B cell (primary cell): ENCODE data around the gene CHD9NB. TPM values are rescaled to one million over a fixed set of nuclear protein-coding genes. Genes with fewer than 3 reads are reported as not detected.

Experiments
- ATAC-seq: fragments of 200-7000 bp; cut with Tn5 transposase; one replicate; pipeline ENCODE4 v1.10.0; 2021; ENCODE audit warnings: low read depth, mild to moderate bottlenecking, moderate number of reproducible peaks, moderate library complexity
- CTCF ChIA-PET: fragments of 350-600 bp; sonication (Branson Sonifier 250); formaldehyde crosslinking; loops from one replicate; lab custom pipeline; 2021; ENCODE audit warnings: antibody characterized with exemption, inconsistent platforms; lab: Charles Lee
- POLR2A ChIA-PET: fragments of 350-600 bp; sonication (Branson Sonifier 250); formaldehyde crosslinking; loops from one replicate; lab custom pipeline; 2021; ENCODE audit warnings: antibody characterized with exemption; lab: Charles Lee
- DNase-seq: peaks from one replicate; pipeline ENCODE4 v3.0.0; 2013
- H2AFZ ChIP-seq: 2 replicates; pipeline ENCODE4 v1.6.1; 2012; ENCODE audit warnings: mild to moderate bottlenecking, low read depth, low read length; ENCODE audit not compliant: insufficient read depth, poor library complexity, severe bottlenecking
- H3K27ac ChIP-seq, 2 donors: 1 replicate in 1 of 2; 2 replicates in 1 of 2; pipeline ENCODE4 v1.5.1; 2012 to 2013; ENCODE audit warnings: low read length in 2 of 2, mild to moderate bottlenecking in 2 of 2, moderate library complexity in 1 of 2
- H3K27me3 ChIP-seq, 4 experiments: fragments of 200-600 bp in 1 of 4; sonication (generic) in 1 of 4; replicated peaks in 1 of 4; 1 replicate in 2 of 4; 2 replicates in 2 of 4; pipeline versions ENCODE4 v1.6.1 to v1.7.0; 2013 to 2016; ENCODE audit warnings: low read length in 3 of 4, mild to moderate bottlenecking in 2 of 4, mixed read lengths in 1 of 4, moderate library complexity in 1 of 4; ENCODE audit not compliant: insufficient read depth in 4 of 4, control insufficient read depth in 3 of 4; ENCODE audit errors: control extremely low read depth in 1 of 4
- H3K36me3 ChIP-seq, 2 experiments: replicated peaks in 1 of 2; 1 replicate in 1 of 2; 2 replicates in 1 of 2; pipeline versions ENCODE4 v1.6.1 to v1.7.1; 2013; ENCODE audit warnings: low read length in 1 of 2; ENCODE audit not compliant: insufficient read depth in 2 of 2, control insufficient read depth in 1 of 2; ENCODE audit errors: control extremely low read depth in 1 of 2, extremely low read depth in 1 of 2
- H3K4me1 ChIP-seq, 2 donors: fragments of 200-600 bp in 1 of 2; sonication (generic) in 1 of 2; 1 replicate in 1 of 2; 2 replicates in 1 of 2; pipeline versions ENCODE4 v1.5.1 to v1.6.1; 2013 to 2017; ENCODE audit warnings: low read length in 2 of 2; ENCODE audit not compliant: control insufficient read depth in 2 of 2, insufficient read depth in 2 of 2
- H3K4me2 ChIP-seq: replicated peaks from 2 replicates; pipeline ENCODE3; 2012; ENCODE audit warnings: mild to moderate bottlenecking, low read depth, low read length; ENCODE audit not compliant: poor library complexity, severe bottlenecking
- H3K4me3 ChIP-seq, 5 experiments: fragments of 200-600 bp in 1 of 5; sonication (generic) in 1 of 5; 1 replicate in 3 of 5; 2 replicates in 2 of 5; pipeline versions ENCODE4 v1.5.1 to v1.7.0; 2011 to 2016; ENCODE audit warnings: low read length in 4 of 5, mild to moderate bottlenecking in 4 of 5, low read depth in 2 of 5, control low read depth in 1 of 5, moderate library complexity in 1 of 5; ENCODE audit not compliant: insufficient read depth in 1 of 5; ENCODE audit errors: control extremely low read depth in 1 of 5, extremely low read depth in 1 of 5
- H3K79me2 ChIP-seq: fragments of 200-600 bp; sonication (generic); one replicate; pipeline ENCODE4 v1.6.0; 2016; ENCODE audit warnings: low read length; ENCODE audit not compliant: control insufficient read depth, insufficient read depth
- H3K9ac ChIP-seq: fragments of 200-600 bp; sonication (generic); 2 replicates; pipeline ENCODE4 v1.6.1; 2017; ENCODE audit warnings: mild to moderate bottlenecking, low read length, moderate library complexity
- H3K9me3 ChIP-seq, 3 donors: one replicate each; pipeline versions ENCODE4 v1.6.1 to v1.7.1; 2013; ENCODE audit warnings: low read length in 2 of 3; ENCODE audit not compliant: control insufficient read depth in 2 of 3, insufficient read depth in 1 of 3; ENCODE audit errors: control extremely low read depth in 1 of 3
- H4K20me1 ChIP-seq: 2 replicates; pipeline ENCODE4 v1.6.0; 2012; ENCODE audit warnings: mild to moderate bottlenecking, low read length; ENCODE audit not compliant: insufficient read depth, control insufficient read depth, poor library complexity, severe bottlenecking
- H3K27ac Mint-ChIP-seq: one replicate; pipeline ENCODE4 v1.8.0; 2021; ENCODE audit warnings: mixed read lengths
- H3K27me3 Mint-ChIP-seq: one replicate; pipeline ENCODE4 v1.8.0; 2021; ENCODE audit warnings: mixed read lengths
- H3K4me1 Mint-ChIP-seq: one replicate; pipeline ENCODE4 v1.8.0; 2021; ENCODE audit warnings: mixed read lengths
- H3K4me3 Mint-ChIP-seq: one replicate; pipeline ENCODE4 v1.8.0; 2021; ENCODE audit warnings: mixed read lengths
- H3K9me3 Mint-ChIP-seq: one replicate; pipeline ENCODE4 v1.8.0; 2022; ENCODE audit warnings: mixed read lengths; ENCODE audit not compliant: insufficient read depth
- EZH2 ChIP-seq: IDR thresholded peaks from 2 replicates; pipeline ENCODE4 v1.6.1; 2012; ENCODE audit warnings: borderline replicate concordance, low read depth, mild to moderate bottlenecking, moderate library complexity, low read length; ENCODE audit not compliant: insufficient read depth, poor library complexity, severe bottlenecking
- WGBS: methylation state at CpG from one replicate; pipeline ENCODE4 v1.1.5; 2013; ENCODE audit warnings: missing lambda C conversion rate; ENCODE audit not compliant: insufficient coverage; 5-methylcytosine and 5-hydroxymethylcytosine counted together
- intact Hi-C: fragments of 100-400 bp; cut with micrococcal nuclease; formaldehyde crosslinking; loops from one replicate; pipeline ENCODE4 v1.10.0; 2022
- polyA plus RNA-seq: library from polyadenylated mRNA; depleted of rRNA; stranded (reverse); fragments of >200 nt; gene quantifications from 2 replicates; pipeline ENCODE4 v1.2.3, GENCODE V29; 2012
- total RNA-seq, 2 donors: library from RNA; stranded (reverse); fragments of 120-200 nt in 1 of 2; gene quantifications; 1 replicate in 1 of 2; 2 replicates in 1 of 2; pipeline versions ENCODE4 v1.2.3 to v1.2.4, GENCODE V29; 2013 to 2022
- TF ChIP-seq, protein P1 (sequence below): fragments of 200-600 bp; IDR thresholded peaks from one replicate; pipeline ENCODE4 v1.8.0; 2022; ENCODE audit warnings: antibody characterized with exemption, mild to moderate bottlenecking

CHD9NB gene
- total and polyA plus RNA-seq, 2 donors (not counting 1 experiment from before 2014, with no cell fraction given): not detected

- Mint-ChIP-seq H3K27ac (no peak overlapping the region), H3K27me3 (peaks cover 38% of the 10 kb centered on the region), H3K9me3 (no peaks in the 10 kb centered on the region), H3K4me1 (no peaks in the 10 kb centered on the region), H3K4me3 (no peak overlapping the region)
- Histone ChIP-seq H3K36me3 (no peaks in the 10 kb centered on the region), H3K79me2 (no peaks in the 10 kb centered on the region), H3K4me2 (no peak overlapping the region), H3K4me3 (no peak overlapping the region), H2AFZ (no peak overlapping the region), H4K20me1 (no peaks in the 10 kb centered on the region), H3K9ac (no peak overlapping the region), H3K9me3 (peaks cover 0 to 2% (median 0%) of the 10 kb centered on the region in 3 donors), H3K27ac (no peak overlapping the region), H3K4me1 (no peaks in the 10 kb centered on the region), H3K27me3 (peaks cover 0 to 4% (median 0%) of the 10 kb centered on the region in 4 experiments)
- DNase-seq (no peak), ATAC-seq (no peak)
- POLR2A ChIA-PET: no interaction called here
- intact Hi-C loops: no loop called here
- TF ChIP-seq, protein P1, sequence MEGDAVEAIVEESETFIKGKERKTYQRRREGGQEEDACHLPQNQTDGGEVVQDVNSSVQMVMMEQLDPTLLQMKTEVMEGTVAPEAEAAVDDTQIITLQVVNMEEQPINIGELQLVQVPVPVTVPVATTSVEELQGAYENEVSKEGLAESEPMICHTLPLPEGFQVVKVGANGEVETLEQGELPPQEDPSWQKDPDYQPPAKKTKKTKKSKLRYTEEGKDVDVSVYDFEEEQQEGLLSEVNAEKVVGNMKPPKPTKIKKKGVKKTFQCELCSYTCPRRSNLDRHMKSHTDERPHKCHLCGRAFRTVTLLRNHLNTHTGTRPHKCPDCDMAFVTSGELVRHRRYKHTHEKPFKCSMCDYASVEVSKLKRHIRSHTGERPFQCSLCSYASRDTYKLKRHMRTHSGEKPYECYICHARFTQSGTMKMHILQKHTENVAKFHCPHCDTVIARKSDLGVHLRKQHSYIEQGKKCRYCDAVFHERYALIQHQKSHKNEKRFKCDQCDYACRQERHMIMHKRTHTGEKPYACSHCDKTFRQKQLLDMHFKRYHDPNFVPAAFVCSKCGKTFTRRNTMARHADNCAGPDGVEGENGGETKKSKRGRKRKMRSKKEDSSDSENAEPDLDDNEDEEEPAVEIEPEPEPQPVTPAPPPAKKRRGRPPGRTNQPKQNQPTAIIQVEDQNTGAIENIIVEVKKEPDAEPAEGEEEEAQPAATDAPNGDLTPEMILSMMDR: no peak
- TF ChIP-seq EZH2: no peak
- WGBS: 100% methylated on average over 2 of the region's 6 CpGs
- CTCF ChIA-PET: no interaction called here
Measured at GRCh38 chr16:53034306-53034705, 18.4 kb downstream of the CHD9NB start.

GRCh38 chr16:53031323-53031942, 21.3 kb downstream of the CHD9NB start:
- Histone ChIP-seq H3K4me2 (no peak overlapping the region), H3K4me1 (no peaks in the 10 kb centered on the region), H3K27me3 (peaks cover 0 to 4% (median 0%) of the 10 kb centered on the region in 4 experiments), H4K20me1 (no peaks in the 10 kb centered on the region), H3K9ac (no peak overlapping the region), H3K4me3 (no peak overlapping the region), H3K9me3 (peaks cover 0 to 2% (median 0%) of the 10 kb centered on the region in 3 donors), H3K79me2 (no peaks in the 10 kb centered on the region), H3K36me3 (no peaks in the 10 kb centered on the region), H3K27ac (no peak overlapping the region), H2AFZ (no peak overlapping the region)
- POLR2A ChIA-PET: no interaction called here
- WGBS: 85% methylated on average over 2 of the region's 2 CpGs
- H3K9me3 Mint-ChIP-seq: no peaks in the 10 kb centered on the region
- H3K27me3 Mint-ChIP-seq: peaks cover 35% of the 10 kb centered on the region
- CTCF ChIA-PET: no interaction called here
- no peak overlapping the region for H3K4me3 Mint-ChIP-seq
- no peaks in the 10 kb centered on the region for H3K4me1 Mint-ChIP-seq
- intact Hi-C loops: no loop called here
- H3K27ac Mint-ChIP-seq: no peak overlapping the region
- no peak for ATAC-seq
- DNase-seq: no peak
- TF ChIP-seq, protein P1: no peak
- no peak for TF ChIP-seq EZH2
